Measurements from ENCODE around the gene ZBTB9.
"Not testable (repeated sequence)": the region's sequence is repeated elsewhere in the genome, so short reads cannot be mapped to it uniquely, and the experiment has no call there.

The ZBTB9 gene

DNA sequence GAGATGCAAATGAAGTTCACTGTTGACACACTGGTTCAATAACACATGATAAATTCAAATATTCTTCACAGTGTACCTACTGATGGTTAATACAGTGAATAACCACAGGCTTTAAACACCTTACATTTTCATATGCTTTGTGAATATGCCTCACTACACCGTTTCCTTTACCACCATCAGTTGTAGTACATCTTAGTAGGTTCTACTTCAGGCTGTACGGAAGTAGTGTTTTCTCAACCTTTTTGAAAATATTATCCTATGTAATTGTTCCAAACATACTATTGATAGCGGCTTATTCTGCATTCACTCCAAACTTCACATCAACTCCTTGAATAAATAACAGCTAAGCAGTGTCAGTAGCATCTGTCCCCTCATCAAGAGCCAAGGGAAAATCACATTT is 15.3 kb downstream of the ZBTB9 start:
- no peak for DNase-seq

DNA sequence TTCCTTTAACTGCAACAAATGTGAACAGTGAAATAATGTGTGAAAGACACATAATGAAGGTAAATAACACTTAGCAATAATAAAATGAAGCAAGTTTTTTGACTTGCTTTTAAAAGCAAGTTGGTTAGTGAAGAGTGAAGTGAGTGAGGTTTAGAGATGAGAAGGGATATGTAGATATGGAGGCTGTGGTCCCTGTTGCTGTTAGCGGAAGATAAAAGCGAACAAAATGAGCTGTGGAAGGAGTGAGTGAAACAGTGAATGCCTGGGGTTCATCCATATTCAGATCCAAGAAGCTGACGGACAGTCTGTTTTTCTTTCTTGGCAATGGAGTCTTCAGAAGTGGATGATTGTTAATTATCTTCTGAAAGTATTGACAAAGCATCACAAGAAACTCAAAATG is 23.5 kb downstream of the ZBTB9 start:
- no peak for DNase-seq

DNA sequence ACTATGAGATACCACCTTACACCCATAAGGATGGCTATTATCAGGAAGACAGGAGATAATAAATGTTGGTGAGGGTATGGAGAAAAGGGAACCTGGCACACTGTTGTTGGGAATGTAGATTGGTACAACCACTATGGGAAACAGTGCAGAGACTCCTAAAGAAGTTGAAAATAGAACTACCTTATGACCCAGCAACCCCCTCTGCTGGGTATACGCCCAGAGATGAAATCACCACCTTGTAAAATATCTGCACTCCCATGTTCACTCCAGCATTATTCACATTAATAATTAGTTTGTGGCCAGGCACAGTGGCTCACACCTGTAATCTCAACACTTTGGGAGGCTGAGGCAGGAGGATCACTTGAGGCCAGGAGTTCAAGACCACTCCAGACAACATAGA is 26.8 kb downstream of the ZBTB9 start:
- no peak for DNase-seq

DNA sequence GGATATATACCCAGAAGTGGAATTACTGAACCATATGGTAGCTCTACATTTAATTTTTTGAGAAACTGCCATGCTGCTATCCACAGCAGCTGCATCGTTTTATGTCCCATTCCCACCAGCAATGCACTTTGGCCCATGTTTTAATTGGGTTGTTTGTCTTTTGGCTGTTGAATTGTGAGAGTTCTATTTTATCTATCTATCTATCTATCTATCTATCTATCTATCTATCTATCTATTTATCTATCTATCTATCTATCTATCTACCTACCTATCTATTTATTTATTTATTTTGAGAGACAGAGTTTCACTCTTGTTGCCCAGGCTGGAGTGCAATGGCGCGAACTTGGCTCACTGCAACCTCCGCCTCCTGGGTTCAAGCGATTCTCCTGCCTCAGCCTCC is 28.2 kb downstream of the ZBTB9 start:
- DNase-seq: not testable (repeated sequence)

DNA sequence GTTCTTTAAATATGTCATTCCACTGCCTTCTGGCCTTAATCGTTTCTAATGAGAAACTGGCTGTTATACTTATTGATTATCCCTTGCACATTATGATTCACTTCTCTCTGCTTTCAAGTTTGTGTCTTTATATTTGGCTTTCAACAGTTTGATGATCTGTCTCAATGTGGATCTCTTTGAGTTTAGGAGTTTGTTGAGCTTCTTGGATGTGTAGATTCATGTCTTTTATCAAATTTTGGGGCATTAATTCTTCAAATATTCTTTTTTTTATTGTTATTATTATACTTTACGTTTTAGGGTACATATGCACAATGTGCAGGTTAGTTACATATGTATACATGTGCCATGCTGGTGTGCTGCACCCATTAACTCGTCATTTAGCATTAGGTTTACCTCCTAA is 29.3 kb downstream of the ZBTB9 start:
- DNase-seq: no peak

DNA sequence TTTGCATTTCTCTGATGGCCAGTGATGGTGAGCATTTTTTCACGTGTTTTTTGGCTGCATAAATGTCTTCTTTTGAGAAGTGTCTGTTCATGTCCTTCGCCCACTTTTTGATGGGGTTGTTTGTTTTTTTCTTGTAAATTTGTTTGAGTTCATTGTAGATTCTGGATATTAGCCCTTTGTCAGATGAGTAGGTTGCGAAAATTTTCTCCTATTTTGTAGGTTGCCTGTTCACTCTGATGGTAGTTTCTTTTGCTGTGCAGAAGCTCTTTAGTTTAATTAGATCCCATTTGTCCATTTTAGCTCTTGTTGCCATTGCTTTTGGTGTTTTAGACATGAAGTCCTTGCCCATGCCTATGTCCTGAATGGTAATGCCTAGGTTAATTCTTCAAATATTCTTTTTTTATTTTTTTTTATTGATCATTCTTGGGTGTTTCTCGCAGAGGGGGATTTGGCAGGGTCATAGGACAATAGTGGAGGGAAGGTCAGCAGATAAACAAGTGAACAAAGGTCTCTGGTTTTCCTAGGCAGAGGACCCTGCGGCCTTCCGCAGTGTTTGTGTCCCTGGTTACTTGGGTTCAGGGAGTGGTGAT is 30.4 kb downstream of the ZBTB9 start:
- DNase-seq: not testable (repeated sequence)

DNA sequence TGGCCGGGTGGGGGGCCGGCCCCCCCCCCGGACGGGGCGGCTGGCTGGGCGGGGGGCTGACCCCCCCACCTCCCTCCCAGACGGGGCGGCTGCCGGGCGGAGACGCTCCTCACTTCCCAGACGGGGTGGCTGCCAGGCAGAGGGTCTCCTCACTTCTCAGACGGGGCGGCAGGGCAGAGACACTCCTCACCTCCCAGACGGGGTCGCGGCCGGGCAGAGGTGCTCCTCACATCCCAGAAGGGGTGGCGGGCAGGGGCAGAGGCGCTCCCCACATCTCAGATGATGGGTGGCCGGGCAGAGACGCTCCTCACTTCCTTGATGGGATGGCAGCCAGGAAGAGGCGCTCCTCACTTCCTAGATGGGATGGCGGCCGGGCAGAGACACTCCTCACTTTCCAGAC is 31.3 kb downstream of the ZBTB9 start:
- not testable (repeated sequence) for DNase-seq

DNA sequence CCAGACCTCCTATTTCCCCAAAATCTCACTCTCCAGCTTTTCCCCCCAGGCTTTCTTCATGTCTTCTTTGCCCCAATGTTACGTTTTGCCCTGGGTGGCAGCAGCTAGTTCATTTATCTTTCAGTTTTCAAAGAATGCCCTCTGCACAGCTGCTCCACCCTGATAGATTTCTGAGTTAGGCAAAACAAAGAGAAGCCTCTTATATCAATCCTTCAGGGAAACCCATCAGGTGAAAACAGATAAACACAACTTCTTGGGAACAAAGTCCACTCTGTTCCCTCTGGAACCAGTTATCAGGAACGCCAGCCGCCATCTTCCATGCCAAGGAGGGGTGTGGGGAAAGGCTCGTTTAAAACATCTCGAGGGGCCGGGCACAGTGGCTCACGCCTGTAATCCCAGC is 34.0 kb downstream of the ZBTB9 start:
- no peak for DNase-seq

DNA sequence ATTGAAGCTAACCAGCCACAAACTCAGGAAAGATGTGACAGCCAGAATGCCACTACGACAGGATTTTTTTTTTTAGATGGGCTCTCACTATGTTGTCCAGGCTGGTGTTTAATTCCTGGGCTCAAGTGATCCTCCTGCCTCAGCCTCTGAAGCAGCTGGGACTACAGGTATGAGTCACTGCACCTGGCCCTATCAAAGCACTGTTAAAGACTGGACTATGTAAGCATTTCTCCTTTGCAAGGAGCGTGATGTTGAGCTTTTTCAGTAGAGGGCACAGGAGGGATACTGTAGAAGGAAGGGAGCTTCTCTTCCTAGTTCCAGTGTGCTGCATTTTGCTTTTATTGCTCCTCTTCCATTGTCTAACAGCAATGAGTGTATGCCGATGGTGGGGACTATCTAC is 35.8 kb downstream of the ZBTB9 start:
- DNase-seq: no peak

DNA sequence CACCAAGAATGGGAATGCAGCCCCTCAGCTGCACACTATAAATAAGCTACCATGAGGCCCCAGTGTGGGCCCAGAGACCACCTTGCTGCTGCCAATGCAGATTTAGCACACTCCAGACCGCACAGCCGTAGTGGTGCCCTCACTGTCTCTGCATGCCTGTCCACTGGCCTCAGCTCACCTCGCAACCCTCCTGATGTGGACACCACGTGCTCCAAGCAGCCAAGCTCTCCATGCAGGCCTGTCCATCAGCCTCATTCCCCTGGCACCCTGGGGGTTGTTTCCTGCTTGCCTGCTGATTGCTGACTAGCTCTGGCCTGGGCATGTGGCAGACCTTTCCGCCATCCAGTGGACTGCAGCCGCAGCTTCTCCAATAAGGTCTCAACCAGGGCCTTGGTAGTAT is 36.2 kb downstream of the ZBTB9 start:
- no peak for DNase-seq

DNA sequence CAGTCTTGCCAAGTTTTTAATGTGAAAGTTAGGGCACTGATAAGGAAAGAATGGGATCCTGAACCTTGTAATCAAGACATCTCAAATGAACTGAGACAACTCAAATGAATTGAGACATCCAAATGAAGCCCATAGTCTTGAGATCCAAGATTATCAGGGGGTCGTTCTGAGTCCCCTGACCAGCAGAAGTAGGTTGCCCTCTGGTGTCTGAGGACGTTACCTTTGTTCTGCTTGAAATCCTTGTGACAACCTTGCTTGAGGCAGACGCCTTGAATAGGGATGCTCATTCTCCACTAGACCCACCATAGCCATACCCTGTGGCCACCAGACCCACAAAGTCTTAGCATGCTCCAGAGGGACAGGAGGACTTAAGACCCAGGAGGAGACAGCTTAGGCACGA is 37.7 kb downstream of the ZBTB9 start:
- DNase-seq: no peak

DNA sequence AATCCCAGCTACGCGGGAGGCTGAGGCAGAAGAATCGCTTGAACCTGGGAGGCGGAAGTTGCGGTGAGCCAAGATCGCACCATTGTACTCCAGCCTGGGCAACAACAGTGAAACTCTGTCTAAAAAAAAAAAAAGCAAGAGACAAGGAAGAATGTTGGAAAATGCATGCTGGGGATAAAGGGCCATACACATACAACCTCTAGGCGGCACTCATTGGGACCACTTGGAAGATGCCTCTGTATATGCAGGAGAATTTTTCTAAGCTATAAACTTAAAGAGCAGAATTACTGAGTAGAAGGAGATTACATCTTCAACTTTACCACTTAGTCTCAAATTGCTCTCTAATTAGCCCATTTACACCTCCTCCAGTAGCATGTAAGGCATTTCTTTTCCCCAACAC is 42.8 kb downstream of the ZBTB9 start:
- DNase-seq: no peak

DNA sequence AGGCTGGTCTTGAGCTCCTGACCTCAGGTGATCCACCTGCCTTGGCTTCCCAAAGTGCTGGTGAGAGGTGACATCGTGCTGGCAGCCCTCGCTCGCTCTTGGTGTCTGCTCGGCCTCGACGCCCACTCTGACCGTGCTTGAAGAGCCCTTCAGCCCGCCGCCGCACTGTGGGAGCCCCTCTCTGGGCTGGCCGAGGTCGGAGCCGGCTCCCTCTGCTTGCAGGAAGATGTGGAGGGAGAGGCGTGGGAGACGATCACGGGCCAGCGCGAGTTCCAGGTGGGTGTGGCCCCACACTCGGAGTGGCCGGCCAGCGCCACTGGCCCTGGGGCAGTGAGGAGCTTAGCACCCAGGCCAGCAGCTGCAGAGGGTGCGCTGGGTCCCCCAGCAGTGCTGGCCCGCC is 48.1 kb downstream of the ZBTB9 start:
- no peak for DNase-seq

DNA sequence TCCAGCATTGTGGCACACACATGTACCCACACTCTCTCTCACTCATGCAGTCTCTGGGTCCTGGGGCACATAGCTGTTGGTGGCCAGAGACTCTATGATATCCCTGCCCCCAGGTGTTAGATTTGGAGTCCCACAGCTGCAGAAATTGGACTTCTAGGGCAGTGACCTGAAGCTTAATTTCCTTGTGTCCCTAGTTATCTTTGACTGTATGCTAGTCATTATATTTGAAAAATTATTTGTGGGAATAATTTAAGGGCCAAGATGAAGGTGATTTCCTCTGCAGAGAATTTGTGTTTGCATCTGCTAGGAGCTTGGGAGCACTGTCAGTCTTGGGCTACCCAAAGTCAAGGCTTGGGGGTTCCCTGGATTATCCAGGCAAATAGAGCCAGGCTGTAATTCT is 50.1 kb downstream of the ZBTB9 start:
- no peak for DNase-seq

DNA sequence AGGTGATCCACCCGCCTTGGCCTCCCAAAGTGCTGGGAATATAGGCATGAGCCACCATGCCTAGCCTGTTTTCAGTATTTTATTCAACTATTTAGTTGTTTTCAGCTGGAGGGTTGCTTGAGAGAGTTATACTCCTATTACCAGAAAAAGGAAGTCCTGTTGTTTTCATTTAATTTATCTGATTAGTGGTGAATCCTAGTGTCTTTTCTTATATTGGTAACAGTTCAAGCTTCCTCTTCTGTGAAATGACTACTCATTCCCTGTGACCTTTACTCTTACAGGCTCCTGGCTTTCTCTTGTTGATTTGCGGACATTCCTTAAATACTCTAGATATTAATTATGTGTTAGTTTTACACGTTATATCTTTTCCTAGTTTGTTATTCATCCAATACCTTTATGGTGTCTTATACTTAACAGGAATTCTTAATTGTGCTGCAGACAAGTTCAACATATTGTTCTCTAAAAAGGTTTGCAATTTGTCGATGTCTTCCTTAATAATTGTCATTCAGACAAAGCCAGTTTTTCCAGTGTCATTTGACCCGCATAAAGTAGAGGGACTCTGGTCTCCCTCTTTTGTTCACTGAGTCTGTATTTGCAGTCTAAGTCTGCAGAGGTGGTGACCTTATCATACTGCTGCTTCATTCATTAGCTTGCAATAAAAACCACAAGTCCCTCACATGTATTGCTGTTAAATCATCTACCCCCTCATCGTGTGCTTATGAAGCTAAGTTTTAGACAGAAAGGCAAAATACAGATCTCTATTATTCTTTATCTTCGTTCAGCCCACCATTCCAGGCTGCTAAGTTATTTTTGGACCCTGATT is 51.4 kb downstream of the ZBTB9 start:
- DNase-seq: no peak

Measured in stimulated activated naive CD4-positive, alpha-beta T cell treated with Interleukin-2 at 50 U/mL for 16 hours (primary cell).